ENCODE measurements around the gene PAIP1.

DNA sequence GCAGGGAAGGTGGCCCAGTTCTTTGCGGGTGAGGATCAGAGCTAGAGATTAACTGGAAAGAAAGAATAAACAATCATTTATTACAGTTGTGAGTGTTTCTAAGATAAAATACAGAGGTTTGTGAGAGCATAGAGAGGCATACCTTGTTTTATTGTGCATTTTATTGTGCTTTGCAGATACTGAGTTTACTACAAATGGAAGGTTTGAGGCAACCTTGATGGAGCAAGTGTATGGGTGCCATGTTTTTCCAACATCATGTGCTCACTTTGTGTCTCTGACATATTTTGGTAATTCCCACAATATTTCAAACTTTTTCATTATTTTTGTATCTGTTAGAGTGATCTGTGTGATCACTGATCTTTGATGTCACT lies 41.2 kb downstream of the PAIP1 start:
- TF ChIP-seq CTCF (IDR thresholded peaks at IDR 0.05 in 4 of 5, conservative IDR thresholded peaks at IDR 0.05 in 1 of 5) (no peak), POLR2A (IDR thresholded peaks at IDR 0.05) (no peak)
